Keratinocyte (primary cell): Measurements from ENCODE around the gene LDLRAD4.

Source experiments
- EZH2 ChIP-seq: IDR thresholded peaks from one replicate; pipeline ENCODE4 v1.6.1; 2012; ENCODE audit warnings: inconsistent platforms, mild to moderate bottlenecking, low read length, moderate library complexity
- TF ChIP-seq, protein P1 (sequence below), 3 experiments: IDR thresholded peaks in 1 of 3; conservative IDR thresholded peaks in 1 of 3; optimal IDR thresholded peaks in 1 of 3; 2 replicates in 2 of 3; 3 replicates in 1 of 3; pipeline versions ENCODE3 to v1.5.1; 2011; ENCODE audit warnings: low read length in 3 of 3, mild to moderate bottlenecking in 3 of 3, moderate library complexity in 2 of 3, control low read depth in 1 of 3, inconsistent platforms in 1 of 3; ENCODE audit not compliant: insufficient read depth in 2 of 3; ENCODE audit errors: extremely low read depth in 1 of 3

DNA sequence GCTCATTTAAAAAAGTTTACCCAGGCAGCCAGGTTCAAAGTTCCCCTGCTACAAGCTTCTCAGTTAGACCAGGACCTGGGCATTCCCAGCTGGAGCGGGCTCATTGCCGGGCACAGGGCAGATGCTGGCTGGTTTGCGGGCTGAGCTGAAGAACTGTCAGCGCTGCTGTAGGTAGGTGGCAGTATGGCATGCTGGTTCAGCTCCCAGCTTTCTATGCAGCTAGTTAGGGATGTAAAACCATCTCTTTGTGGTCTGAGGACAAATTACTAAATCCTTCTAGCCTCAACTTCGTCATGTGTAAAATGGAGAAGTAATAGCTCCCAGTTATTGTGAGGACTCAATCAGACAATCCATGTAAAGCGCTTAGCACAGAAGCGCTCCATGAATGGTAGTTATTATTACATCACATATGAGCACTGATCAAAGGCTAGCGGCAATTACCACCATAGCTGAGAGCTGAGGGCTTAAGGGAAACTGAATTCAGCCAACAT, 2.4 kb upstream of the LDLRAD4 start:
- TF ChIP-seq, protein P1, sequence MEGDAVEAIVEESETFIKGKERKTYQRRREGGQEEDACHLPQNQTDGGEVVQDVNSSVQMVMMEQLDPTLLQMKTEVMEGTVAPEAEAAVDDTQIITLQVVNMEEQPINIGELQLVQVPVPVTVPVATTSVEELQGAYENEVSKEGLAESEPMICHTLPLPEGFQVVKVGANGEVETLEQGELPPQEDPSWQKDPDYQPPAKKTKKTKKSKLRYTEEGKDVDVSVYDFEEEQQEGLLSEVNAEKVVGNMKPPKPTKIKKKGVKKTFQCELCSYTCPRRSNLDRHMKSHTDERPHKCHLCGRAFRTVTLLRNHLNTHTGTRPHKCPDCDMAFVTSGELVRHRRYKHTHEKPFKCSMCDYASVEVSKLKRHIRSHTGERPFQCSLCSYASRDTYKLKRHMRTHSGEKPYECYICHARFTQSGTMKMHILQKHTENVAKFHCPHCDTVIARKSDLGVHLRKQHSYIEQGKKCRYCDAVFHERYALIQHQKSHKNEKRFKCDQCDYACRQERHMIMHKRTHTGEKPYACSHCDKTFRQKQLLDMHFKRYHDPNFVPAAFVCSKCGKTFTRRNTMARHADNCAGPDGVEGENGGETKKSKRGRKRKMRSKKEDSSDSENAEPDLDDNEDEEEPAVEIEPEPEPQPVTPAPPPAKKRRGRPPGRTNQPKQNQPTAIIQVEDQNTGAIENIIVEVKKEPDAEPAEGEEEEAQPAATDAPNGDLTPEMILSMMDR (optimal IDR thresholded peaks at IDR 0.05 in 1 of 3, IDR thresholded peaks at IDR 0.05 in 1 of 3, conservative IDR thresholded peaks at IDR 0.05 in 1 of 3; ENCODE audit: extremely low read depth in 1 of 3, insufficient read depth in 2 of 3, low read length in 3 of 3): peak; percentile 40 to 87 (median 73)
- no peak for TF ChIP-seq EZH2
